ENCODE results near the gene KRT73.
"Not testable (repeated sequence)": the region's sequence is repeated elsewhere in the genome, so short reads cannot be mapped to it uniquely, and the experiment has no call there.

KRT73 gene

DNA sequence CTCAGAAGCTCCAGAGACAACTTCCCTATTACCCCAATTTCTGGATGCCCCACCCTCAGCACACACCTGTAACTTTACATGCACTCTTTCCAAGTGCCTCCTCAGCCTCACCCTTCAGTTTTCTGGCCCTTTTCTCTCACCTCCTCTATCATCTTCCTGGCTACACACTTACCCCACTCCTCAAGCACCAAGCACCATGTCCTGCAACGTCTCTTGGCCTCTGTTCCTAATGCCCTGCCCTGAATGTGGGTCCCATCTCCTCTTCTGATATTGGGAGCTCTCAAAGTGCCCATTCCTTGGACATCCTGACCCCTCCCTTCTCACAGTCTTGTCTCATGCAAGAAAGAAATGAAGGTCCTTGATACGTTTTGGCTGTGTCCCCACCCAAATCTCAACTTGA lies 18.3 kb downstream of the KRT73 start:
- no peak for DNase-seq

DNA sequence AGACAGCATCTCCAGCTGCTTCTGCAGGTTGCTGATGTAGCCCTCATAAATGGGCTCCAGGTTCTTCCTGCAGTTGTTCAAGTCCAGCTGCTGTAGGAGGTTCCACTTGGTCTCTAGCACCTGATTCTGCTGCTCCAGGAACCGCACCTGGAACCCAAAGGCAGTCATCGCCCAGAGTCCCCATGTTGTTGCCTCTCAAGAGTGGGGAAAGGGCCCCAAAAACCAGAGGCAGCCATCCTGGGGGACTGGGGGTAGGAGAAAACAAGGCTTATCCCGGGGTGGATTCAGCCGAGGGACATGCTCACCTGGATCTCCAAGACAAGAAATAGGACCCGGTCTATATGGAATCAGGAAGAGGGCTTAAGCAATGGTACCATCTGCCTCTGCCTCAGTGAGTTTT lies 19.4 kb downstream of the KRT73 start:
- DNase-seq: no peak

DNA sequence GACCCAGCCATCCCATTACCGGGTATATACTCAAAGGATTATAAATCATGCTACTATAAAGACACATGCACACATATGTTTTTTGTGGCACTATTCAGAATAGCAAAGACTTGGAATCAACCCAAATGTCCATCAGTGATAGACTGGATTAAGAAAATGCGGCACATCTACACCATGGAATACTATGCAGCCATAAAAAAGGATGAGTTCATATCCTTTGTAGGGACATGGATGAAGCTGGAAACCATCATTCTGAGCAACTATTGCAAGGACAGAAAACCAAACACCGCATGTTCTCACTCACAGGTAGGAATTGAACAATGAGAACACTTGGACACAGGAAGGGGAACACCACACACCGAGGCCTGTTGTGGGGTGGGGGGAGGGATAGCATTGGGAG lies 24.1 kb downstream of the KRT73 start:
- not testable (repeated sequence) for DNase-seq

DNA sequence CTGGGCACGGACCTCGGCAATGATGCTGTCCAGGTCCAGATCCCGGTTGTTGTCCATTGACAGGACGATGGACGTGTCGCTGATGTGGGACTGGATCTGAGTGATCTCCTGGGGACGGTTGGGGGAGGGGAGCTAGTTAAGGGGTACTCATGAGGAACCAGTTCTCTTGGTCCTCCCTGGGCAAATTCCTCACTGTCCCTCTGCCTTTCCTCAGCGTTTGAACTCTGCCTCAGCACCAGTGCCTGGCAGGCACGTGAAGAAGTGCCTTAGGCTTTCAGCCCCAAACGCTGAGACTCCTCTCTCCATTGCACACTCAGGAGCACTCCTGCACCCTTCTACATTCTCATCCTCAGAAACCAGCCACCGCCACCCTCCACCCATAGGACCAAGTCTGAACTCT lies 26.8 kb downstream of the KRT73 start:
- DNase-seq: no peak

DNA sequence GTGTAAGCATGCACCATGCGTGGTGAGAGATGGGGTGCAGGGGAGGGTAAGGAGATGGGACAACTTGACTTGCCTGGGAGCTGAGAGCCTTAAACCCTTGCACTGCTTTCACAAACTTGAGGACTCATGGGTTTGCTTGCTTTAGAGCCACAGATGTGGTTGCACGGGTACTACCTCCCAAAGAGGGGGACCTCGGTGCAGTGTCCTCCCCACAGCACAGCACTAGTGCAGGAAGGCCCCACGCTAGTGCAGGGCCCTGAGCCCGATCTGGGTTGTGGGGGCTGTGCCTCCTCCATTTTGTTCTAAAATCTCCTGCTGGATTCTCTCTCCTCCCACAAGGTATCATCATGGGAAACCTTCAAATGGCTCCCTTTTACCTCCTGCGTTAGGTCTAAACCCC lies 28.3 kb downstream of the KRT73 start:
- no peak for DNase-seq

DNA sequence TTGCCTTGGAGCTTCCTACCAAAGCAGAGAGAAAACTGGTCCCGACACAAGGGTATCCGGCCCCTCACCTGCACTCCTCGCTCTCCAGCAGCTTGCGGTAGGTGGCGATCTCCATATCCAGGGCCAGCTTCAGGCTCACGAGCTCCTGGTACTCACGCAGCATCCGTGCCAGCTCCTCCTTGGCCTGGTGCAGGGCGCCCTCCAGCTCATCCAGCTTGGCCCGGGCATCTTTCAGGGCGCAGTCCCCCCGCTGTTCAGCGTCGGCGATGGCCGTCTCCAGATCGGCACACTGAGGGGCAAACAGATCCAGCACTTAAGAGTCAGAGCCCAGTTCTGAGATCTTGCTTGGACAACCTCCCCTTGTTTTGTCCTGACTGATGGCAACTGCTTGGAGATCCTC lies 30.8 kb downstream of the KRT73 start:
- DNase-seq: no peak

DNA sequence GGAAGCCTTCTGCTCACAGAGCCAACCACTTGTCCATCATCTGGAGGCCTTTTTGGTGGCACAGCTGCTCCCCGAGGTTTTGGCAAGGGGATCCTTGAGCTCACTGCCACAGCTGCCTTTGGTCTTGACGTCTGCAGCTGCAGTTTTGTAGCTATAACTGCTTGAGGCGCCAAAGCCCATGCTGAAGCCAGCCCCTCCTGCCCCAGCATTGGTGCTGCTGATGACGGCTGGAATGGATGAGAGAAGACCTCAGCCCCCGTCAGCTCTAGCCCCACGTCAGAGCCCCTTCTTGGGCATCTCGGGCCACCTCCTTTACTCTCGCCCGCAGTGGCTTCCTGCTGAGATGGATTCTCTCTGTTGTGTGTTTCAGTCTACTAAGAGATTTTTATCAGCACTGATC lies 32.4 kb downstream of the KRT73 start:
- peak in 3 of 4 experiments; percentile 21 to 73 (median 58) for DNase-seq

DNA sequence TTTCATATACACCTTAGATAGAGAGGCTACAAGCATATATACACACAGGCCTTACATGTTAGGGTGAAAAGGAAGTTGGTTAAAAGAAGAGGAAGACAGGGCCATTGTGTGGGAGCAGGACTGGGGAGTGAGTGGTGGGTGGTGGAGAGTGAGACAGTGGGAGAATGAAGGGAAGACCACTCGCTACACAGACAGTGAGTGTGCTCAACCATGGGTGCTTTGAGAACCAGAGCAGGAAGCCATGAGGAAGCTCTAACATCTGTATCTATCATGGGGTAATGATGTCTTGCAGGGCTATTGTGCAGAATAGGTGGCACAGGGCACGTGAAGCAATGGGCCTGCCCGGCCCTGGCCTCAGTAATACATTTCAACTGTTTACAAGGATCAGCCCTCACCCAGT lies 33.3 kb downstream of the KRT73 start:
- DNase-seq: no peak

DNA sequence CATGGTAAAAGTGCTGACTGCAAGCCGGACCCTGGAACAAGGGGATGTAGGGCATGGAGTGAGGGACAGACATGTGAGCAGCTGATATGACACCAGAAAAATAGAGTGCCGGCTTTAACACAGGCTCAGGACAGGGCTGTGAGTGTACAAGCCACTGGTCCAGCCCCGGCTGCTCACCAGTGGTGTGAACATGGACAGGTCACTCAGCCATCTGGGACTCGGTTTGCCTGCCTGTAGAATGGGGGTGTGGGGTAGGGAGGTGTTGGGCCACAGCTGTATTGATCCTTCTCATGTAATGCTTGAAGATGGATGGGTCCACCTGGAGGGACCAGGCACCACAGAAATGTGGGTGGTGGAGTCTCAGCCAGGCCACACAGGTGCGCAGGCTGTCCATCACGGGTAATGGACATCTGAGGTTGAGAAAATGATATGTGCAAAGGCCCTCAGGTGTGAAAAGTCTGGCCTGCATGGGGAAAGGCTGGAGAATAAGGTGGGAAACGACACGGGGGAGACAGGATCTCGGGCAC lies 34.1 kb downstream of the KRT73 start:
- no peak for DNase-seq

DNA sequence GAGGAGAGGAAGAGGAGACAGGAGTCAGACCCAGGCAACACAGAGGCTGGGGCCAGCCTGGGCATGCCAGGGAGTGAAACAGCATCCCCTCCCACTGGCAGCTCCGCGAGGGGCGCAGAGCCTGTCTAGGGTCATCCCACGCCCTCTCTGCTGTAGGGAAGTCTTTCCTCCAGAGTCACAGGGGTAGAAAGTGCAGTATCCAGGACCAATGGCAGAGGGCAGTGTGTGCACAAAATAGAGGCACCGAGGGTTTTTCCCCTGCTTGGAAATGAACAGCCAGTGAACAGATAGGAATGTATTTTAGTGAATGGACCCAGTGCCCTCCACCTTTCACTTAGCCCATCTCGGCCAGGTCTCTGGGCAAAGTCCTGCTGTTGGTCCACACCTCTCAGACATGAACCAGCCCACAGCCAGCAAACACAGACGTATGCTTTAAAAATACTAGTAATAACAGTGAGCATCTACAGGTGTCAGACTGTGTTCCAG lies 35.3 kb downstream of the KRT73 start:
- peak; percentile 21 to 55 (median 32) for DNase-seq

DNA sequence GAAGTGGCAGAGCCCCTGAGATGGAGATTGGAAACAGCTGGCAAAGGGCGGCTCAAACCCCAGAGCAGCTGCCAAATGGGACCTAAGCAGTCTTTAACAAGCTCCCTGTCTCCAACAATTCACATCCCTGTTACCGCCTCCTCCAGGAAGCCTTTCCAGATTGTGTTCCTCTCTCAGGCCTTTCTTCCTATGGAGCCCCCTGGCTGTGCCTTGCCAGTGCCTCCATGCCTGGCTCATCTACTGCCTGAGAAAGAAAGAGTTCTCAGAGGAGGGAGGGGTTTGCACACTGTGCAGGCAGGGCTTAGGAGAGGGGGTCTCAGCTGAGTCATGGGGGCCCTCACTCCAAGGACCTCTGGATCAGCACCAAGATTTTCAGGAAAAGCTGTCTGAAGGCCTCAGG lies 35.9 kb downstream of the KRT73 start:
- no peak for DNase-seq

DNA sequence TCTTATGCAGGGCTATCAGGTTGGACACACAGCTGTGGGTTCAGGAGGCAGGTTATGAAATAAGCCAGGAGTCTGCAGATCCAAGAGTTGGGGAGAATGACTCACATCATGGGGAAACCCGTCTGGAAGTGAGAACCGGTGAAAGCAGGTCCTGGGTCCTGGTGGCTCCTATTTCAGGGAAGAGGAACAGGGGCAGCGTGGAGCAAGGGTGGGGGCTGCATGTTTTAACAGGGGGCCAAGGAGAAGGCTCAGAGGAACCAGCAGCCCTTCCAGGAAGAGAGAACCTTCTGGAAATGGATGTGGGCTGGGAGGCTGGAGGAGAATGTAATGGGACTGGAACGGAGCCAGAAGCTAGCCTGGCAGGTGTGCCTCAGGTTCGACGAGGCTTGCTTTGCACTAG lies 36.9 kb downstream of the KRT73 start:
- DNase-seq: no peak

DNA sequence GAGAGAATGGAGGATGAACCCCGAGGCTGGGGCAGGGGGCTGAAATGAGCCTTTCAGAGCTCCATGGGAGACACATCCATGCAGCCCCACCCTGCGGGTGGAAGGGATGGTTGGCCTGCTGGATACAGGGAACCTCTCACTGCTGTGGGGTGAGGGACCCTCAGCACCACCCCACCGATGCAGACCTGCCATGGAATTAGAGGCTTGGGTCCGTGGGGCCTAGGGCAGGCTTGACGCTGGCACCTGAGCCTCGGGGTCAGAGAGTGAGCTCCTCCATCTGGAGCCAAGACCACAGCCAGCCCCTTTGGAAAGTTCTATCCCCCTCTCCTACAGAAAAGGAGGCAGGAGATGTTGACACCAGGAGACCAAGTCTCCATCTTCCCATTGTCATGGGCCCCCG lies 37.3 kb downstream of the KRT73 start:
- no peak for DNase-seq

DNA sequence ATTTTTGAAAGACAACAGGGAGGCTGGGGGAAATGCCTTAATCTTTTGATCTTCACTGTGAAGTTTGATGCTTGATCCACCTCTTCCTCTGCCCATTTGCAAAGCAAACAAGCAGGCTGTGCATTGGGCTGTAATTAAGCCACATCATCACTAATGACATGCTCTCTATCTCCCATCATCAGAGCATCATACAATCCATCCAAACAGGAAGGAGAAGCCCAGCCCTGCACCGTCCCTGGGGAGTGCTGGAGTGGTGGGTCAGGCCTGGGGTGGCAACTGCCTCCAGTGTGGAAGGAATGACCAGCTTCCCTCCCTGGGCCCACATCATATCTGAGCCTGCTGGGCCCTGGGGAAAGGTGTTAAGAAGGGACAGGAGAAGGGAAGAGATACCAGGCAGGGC lies 37.9 kb downstream of the KRT73 start:
- DNase-seq: no peak

DNA sequence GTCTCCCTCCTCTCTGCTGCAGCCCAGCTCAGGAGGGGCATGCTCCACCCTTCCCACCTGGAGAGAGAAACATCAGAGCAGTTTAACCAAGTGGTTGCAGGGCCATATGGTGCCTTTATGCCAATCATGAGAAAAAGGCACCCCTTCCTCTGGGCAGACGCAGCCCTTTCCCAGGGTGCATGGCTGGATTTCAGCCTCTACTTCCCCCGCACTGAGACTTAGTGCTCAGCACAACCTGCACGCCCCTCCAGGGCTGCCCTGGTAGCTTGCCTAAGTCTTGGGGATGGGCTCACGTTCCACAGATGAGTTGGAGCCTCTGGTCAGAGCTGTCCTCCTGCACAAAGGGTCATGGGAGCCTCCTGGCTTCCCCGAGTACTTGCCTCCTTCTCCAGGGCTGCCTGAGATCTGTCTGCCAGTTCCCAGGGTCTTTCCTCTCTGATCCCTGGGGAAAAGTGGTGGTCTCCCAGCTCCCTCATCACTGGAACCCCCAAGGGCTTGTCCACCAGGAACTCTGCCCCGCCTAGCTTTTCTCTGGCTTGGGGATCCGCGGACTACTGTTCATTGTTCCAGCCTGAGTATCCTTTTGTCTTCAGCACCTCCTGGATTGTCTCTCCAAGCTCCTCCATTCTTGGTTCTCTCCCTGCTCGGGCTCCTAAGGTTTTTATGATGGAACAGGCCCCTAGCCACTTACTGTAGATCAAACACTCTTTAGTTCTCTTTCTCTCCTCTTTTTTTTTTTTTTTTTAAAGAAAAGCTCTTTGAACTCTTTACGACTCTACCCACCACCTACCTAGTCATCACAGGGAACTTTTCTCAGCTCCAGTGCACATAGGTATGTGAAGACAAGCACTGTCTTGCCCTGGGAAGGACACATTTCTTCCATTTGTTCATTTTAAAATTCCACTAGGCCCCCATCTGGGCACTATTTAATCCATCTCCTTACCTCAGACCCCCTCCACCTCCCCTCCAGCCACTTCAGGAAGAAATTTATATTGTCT lies 38.6 kb downstream of the KRT73 start:
- no peak for DNase-seq

DNA sequence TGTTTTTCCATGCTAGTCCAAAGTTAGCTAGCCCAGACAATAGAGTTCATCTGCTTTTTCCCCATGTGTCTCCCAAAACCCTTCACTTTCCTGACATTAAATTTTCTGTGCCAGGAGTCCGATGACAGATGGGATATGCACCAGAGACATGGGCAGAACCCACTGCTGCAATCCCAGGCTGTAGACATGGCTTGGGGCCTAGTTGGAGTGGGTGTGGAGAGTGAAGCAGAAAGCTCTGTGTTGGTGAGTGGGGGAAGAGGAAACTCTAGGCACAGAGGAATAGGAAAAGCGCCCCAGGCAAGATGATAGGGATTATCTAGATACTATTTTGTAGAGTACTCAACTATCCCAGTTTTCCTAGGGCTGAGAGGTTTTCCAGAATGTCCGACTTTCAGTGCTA lies 39.9 kb downstream of the KRT73 start:
- DNase-seq: no peak

DNA sequence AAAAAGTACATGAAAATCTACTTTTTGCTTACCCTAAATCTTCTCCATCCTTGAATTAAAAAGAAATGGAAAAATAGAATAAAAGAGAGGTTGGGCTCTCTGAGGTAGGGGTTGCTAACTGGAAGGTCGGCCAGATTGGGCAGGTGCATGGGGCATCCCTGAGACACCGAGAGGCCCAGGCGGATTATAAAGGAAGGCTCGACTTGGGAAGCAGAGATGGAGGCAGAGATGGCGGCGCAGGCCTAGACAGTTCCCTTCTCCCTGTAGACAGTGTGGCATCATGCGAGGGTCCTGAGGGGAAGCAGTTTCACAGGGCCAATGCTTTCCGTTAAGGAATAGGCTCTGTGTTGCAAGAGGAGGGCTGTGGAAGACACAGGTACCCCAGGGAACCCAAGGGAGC lies 41.0 kb downstream of the KRT73 start:
- DNase-seq: no peak

DNA sequence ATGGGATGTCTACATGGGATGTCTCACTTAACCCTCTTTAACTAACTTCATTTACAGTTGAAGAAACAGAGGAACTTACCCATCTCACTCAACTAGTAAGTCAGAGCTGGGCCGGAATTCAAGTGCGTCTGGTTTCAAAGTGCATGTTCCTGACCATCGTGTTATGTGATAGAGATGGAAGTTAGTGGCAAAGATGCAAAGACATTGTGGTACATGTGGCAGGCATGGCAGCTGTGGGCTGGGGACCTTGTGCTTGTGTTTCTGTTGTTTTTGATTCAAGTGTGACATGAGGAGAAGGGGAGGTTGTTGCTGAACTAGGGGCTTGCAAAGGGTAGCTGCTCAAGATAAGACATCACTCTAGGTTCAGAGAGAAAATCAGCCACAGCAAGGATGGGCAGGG lies 42.4 kb downstream of the KRT73 start:
- DNase-seq: no peak

DNA sequence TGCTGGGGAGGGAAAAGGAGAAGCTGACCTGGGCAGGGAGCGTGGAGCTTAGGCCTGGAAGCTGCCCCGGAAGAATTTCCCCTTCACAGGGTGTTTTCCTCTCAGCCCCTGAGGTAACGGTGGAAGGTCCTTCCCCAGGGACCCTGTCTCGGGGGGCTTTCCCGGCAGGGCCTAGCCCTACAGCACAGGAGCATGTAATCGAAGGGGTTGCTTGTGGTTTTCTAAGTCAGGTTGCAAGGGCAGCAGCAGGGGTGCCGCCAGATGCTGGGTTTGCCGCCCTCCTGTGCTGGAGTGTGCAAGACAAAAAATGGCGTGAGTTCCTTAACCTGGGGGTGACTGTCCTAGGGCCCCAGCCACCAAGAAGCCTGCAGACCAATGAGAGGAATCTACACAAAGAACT lies 43.1 kb downstream of the KRT73 start:
- no peak for DNase-seq

DNA sequence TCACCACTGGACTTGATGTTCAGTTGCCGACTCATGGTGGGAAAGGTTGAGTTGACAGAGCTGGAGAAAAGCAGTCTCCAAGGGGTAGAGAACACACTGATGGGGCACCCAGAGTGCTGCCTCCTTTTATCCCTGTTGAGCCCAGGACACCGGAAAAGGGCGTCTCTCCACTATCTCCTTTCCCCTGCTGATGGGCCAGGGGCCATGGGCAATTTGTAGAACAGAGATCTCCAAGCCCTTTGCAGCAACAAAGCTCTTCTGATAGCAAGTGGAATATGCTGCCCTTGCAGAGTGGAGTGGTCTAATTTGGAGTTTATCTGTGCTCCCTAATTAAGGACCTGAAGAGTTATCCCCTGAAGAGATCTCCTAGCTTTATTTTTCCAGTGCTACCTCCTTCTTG lies 44.6 kb downstream of the KRT73 start, which contains the start of gene KRT74:
Gene KRT74 (minus strand): TSS at position 101 of the 400 bp plus-strand sequence. CDS start 66 bp downstream, at position 35.
- no peak for DNase-seq

DNA sequence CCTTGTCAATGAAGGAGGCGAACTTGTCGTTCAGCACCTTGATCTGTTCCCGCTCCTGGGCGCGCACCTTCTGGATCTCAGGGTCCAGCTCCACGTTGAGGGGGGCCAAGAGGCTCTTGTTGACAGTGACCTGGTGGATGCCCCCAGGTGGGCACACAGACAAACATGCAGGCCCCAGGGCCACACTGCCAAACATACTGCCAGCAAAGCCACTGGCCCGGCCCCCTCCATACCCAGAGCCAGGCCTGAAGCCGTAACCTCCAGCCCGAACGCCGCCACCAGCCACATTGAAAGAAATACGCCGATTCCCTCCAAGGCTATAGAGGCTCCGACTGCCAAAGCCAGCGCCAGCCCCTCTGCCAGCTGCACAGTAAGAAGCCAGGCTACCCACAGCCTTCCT lies 45.1 kb downstream of the KRT73 start:
- DNase-seq: no peak

DNA sequence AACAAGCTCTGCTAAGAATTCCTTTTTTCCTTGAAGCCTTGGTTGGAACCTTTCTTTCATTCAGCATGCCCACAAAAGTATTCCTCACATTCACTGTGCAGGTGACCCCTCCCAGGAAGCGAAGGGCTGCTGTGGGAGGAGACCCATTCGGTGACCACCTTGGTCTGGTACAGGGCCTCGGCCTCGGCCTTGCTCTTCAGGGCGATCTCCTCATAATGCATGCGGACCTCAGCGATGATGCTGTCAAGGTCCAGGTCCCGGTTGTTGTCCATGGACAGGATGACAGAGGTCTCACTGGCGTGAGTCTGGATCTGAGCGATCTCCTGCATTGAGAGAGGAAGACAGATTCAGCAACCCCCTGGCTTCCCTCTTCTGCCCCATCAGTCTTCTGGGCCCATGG lies 47.8 kb downstream of the KRT73 start:
- no peak for DNase-seq

DNA sequence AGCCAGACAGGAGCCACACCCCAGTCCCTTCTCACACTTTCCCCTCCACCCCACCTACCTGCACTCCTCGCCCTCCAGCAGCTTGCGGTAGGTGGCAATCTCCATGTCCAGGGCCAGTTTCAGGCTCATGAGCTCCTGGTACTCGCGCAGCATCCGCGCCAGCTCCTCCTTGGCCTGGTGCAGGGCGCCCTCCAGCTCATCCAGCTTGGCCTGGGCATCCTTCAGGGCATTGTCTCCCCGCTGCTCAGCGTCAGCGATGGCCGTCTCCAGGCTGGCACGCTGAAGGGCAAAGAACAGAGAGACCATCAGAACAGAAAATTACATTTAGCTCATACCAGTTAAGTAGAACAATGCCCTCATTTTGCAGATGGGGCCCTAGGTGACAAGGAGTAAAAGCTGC lies 50.2 kb downstream of the KRT73 start:
- DNase-seq: no peak

DNA sequence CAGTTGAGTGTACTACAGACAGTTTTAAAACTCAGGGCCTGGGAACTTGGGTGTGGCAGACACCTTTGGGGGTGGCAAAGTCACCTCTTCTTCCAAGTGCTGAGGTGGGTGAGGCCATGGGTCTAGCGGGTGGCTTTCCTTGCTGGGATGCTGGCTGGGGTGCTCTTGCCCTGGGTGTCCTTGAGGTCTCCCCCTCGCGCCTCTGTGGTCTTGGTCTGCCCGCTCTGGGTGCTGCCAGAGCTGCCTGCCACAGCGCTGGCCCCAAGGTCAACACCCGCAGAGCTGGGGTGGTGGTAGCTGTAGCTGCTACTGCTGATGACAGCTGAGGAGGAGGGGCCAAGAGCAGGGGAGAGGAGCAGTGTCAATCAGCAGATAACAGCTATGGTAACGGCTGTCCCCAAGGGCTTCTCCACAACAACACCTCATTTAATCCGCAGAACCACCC lies 51.5 kb downstream of the KRT73 start:
- no peak for DNase-seq
